HepG2 (cell line): Measurements from ENCODE around the gene C16orf86. TPM values are rescaled to one million over a fixed set of nuclear protein-coding genes. Genes with fewer than 3 reads are reported as not detected.
A peak's percentile ranks its signal among the peaks of the same experiment; 100 is the strongest.

Experiments used
- CENPT ChIP-seq: sonication (generic); formaldehyde crosslinking; IDR thresholded peaks from 2 replicates; pipeline ENCODE4 v1.8.0; 2022; ENCODE audit warnings: low read depth, mild to moderate bottlenecking, moderate library complexity, missing genetic modification reagents
- ETV5 ChIP-seq: IDR thresholded peaks from 2 replicates; pipeline ENCODE4 v1.6.1; 2018; ENCODE audit warnings: missing biosample characterization, missing genetic modification reagents, inconsistent platforms, borderline replicate concordance
- GABPA ChIP-seq, 2 experiments: IDR thresholded peaks; 2 replicates each; pipeline ENCODE4 v1.6.1; 2011 to 2016; ENCODE audit warnings: low read depth in 2 of 2, low read length in 1 of 2, missing biosample characterization in 1 of 2, missing genetic modification characterization in 1 of 2
- MAZ ChIP-seq, 2 experiments: sonication (generic) in 1 of 2; formaldehyde crosslinking in 1 of 2; IDR thresholded peaks; 2 replicates each; pipeline versions ENCODE4 v1.5.0 to v1.6.1; 2012 to 2020; ENCODE audit warnings: low read depth in 2 of 2, mild to moderate bottlenecking in 2 of 2, borderline replicate concordance in 1 of 2, improper control_type of control experiment in 1 of 2, low read length in 1 of 2, missing genetic modification reagents in 1 of 2, moderate library complexity in 1 of 2
- MED1 ChIP-seq: sonication (generic); formaldehyde crosslinking; IDR thresholded peaks from 2 replicates; pipeline ENCODE4 v1.4.0; 2020; ENCODE audit warnings: missing genetic modification reagents
- MTA1 ChIP-seq: sonication (generic); formaldehyde crosslinking; IDR thresholded peaks from 2 replicates; pipeline ENCODE4 v1.4.0; 2020; ENCODE audit warnings: missing genetic modification reagents, mild to moderate bottlenecking, borderline replicate concordance
- RAD51 ChIP-seq: fragments of 450-650 bp; IDR thresholded peaks from 2 replicates; pipeline ENCODE4 v1.6.1; 2016; ENCODE audit warnings: borderline replicate concordance
- RFXANK ChIP-seq: IDR thresholded peaks from 2 replicates; pipeline ENCODE4 v1.6.1; 2016
- RFXAP ChIP-seq: sonication (generic); formaldehyde crosslinking; IDR thresholded peaks from 2 replicates; pipeline ENCODE4 v1.4.0; 2020; ENCODE audit warnings: missing genetic modification reagents, borderline replicate concordance
- RNF2 ChIP-seq: fragments of 450-650 bp; conservative IDR thresholded peaks from 2 replicates; pipeline ENCODE4 v1.6.1; 2016; ENCODE audit warnings: low read depth
- SMYD3 ChIP-seq: sonication (generic); formaldehyde crosslinking; IDR thresholded peaks from 2 replicates; pipeline ENCODE4 v1.8.1; 2023; ENCODE audit warnings: mild to moderate bottlenecking, missing genetic modification reagents
- SPEN ChIP-seq: sonication (generic); formaldehyde crosslinking; IDR thresholded peaks from 2 replicates; pipeline ENCODE4 v1.5.1; 2020; ENCODE audit warnings: low read depth, mild to moderate bottlenecking, missing genetic modification reagents
- SRSF4 ChIP-seq: fragments of 200-400 bp; formaldehyde crosslinking; IDR thresholded peaks from one replicate; pipeline ENCODE4 v1.6.1; 2018; ENCODE audit warnings: mild to moderate bottlenecking, low read depth, low read length, moderate library complexity; ENCODE audit not compliant: poor library complexity, severe bottlenecking
- SSRP1 ChIP-seq: IDR thresholded peaks from 2 replicates; pipeline ENCODE4 v1.6.1; 2016; ENCODE audit warnings: control low read depth
- ZBTB1 ChIP-seq: sonication (generic); formaldehyde crosslinking; IDR thresholded peaks from 2 replicates; pipeline ENCODE4 v1.4.0; 2020; ENCODE audit warnings: missing genetic modification reagents, borderline replicate concordance
- ZBTB7A ChIP-seq: sonication (generic); formaldehyde crosslinking; IDR thresholded peaks from 2 replicates; pipeline ENCODE4 v1.8.0; 2022; ENCODE audit warnings: mild to moderate bottlenecking, missing genetic modification reagents
- ZNF12 ChIP-seq: sonication (generic); formaldehyde crosslinking; IDR thresholded peaks from 2 replicates; pipeline ENCODE4 v1.5.0; 2020; ENCODE audit warnings: missing genetic modification reagents
- ZNF260 ChIP-seq: sonication (generic); formaldehyde crosslinking; IDR thresholded peaks from 2 replicates; pipeline ENCODE4 v1.4.0; 2020; ENCODE audit warnings: missing genetic modification reagents, low read depth, mild to moderate bottlenecking, borderline replicate concordance
- ZNF367 ChIP-seq: sonication (generic); formaldehyde crosslinking; IDR thresholded peaks from 2 replicates; pipeline ENCODE4 v1.4.0; 2020; ENCODE audit warnings: missing genetic modification reagents, borderline replicate concordance
- ZNF674 ChIP-seq: sonication (generic); formaldehyde crosslinking; IDR thresholded peaks from 2 replicates; pipeline ENCODE4 v1.5.0; 2020; ENCODE audit warnings: low read depth, mild to moderate bottlenecking, missing genetic modification reagents
- ZNF839 ChIP-seq: sonication (generic); formaldehyde crosslinking; IDR thresholded peaks from 2 replicates; pipeline ENCODE4 v1.4.0; 2020; ENCODE audit warnings: missing genetic modification reagents, mild to moderate bottlenecking, borderline replicate concordance
- polyA plus RNA-seq, 8 experiments: library from polyadenylated mRNA; depleted of rRNA in 3 of 8; stranded (reverse) in 7 of 8; unstranded in 1 of 8; fragments of >200 nt; fragmentation: Illumina TruSeq in 4 of 8; extraction: Trizol in 4 of 8; gene quantifications; 2 replicates each; pipeline versions ENCODE4 v1.2.1 to v1.2.3, GENCODE V29; 2011 to 2016; ENCODE audit warnings: low read depth in 4 of 8, missing spikeins in 1 of 8, mixed read lengths in 1 of 8; ENCODE audit not compliant: insufficient read depth in 1 of 8
- total RNA-seq, 5 experiments: library from RNA; depleted of rRNA; stranded (reverse); fragments of >200 nt; fragmentation: Illumina TruSeq; extraction: Trizol; gene quantifications; 2 replicates each; pipeline ENCODE4 v1.2.3, GENCODE V29; 2016; ENCODE audit warnings: low read depth in 1 of 5
- TF ChIP-seq, protein P1 (sequence below): sonication (generic); formaldehyde crosslinking; IDR thresholded peaks from 2 replicates; pipeline ENCODE4 v1.9.0; 2021; ENCODE audit warnings: missing genetic modification reagents, borderline replicate concordance
- TF ChIP-seq, protein P2 (sequence below): IDR thresholded peaks from 2 replicates; pipeline ENCODE4 v1.6.1; 2012; ENCODE audit warnings: low read length, improper control_type of control experiment

Gene C16orf86
- total and polyA plus RNA-seq, 2 of the 13 experiments (the other 11 are each of a cell fraction or from before 2014, with no cell fraction given), result 1.5 to 3.1 TPM

DNA sequence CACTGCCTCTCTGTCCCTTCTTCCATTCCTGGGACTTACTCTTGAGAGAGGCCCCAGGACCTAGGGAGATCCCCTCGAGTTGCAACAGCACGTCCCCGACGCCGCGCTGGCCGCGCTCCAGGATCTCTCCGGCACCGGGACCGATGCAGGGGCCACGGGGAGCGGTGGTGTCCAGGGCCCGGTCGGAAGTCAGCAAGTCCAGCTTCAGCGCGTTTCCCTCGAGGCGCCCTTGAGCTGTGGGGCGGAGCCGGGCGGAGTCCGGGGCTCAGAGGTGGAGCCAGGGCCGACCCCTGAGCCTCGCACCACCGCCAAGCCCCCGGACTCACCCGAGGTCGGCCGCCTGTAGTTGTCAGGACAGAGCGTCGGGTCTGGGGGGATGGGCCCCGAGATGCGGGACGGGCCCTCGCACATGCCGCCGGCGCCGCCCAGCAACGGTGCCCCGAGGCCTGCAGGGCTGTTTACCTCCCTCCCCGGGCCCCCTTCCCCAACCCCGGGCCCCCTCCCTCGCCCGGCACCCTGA, 522 bp upstream of the C16orf86 start (continued):
- TF ChIP-seq, protein P1, sequence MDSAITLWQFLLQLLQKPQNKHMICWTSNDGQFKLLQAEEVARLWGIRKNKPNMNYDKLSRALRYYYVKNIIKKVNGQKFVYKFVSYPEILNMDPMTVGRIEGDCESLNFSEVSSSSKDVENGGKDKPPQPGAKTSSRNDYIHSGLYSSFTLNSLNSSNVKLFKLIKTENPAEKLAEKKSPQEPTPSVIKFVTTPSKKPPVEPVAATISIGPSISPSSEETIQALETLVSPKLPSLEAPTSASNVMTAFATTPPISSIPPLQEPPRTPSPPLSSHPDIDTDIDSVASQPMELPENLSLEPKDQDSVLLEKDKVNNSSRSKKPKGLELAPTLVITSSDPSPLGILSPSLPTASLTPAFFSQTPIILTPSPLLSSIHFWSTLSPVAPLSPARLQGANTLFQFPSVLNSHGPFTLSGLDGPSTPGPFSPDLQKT, result no peak
- TF ChIP-seq ZNF12 (CRISPR knock-in tag), result no peak
- TF ChIP-seq RFXANK, result no peak
- TF ChIP-seq ZBTB7A, result peak; percentile 70; the same call in 1 of the 2 replicates
- no peak for TF ChIP-seq ZNF839 (CRISPR knock-in tag)
- TF ChIP-seq RFXAP (CRISPR knock-in tag), result no peak
- no peak for TF ChIP-seq ZNF260 (CRISPR knock-in tag)
- TF ChIP-seq MED1 (CRISPR knock-in tag), result peak; percentile 26; the same call in 1 of the 2 replicates
- TF ChIP-seq ZBTB1, result no peak
- no peak for TF ChIP-seq ZNF367 (CRISPR knock-in tag)
- no peak for TF ChIP-seq SRSF4
- no peak for TF ChIP-seq SSRP1 (CRISPR knock-in tag)
- no peak; the same call in 1 of the 2 replicates for TF ChIP-seq SPEN
- no peak for TF ChIP-seq ZNF674
- TF ChIP-seq RAD51, result no peak
- 0 out of 2 replicates have a peak, but pooled peaks have one; percentile 52 for TF ChIP-seq CENPT (CRISPR knock-in tag)
- TF ChIP-seq MAZ (IDR thresholded peaks at IDR 0.05; ENCODE audit: borderline replicate concordance, low read depth, low read length), result no peak
- TF ChIP-seq MAZ (CRISPR knock-in tag; IDR thresholded peaks at IDR 0.05; ENCODE audit: low read depth), result peak; percentile 3; the same call in 1 of the 2 replicates
- 0 out of 2 replicates have a peak, but pooled peaks have one; percentile 34 for TF ChIP-seq RNF2
- TF ChIP-seq, protein P2, sequence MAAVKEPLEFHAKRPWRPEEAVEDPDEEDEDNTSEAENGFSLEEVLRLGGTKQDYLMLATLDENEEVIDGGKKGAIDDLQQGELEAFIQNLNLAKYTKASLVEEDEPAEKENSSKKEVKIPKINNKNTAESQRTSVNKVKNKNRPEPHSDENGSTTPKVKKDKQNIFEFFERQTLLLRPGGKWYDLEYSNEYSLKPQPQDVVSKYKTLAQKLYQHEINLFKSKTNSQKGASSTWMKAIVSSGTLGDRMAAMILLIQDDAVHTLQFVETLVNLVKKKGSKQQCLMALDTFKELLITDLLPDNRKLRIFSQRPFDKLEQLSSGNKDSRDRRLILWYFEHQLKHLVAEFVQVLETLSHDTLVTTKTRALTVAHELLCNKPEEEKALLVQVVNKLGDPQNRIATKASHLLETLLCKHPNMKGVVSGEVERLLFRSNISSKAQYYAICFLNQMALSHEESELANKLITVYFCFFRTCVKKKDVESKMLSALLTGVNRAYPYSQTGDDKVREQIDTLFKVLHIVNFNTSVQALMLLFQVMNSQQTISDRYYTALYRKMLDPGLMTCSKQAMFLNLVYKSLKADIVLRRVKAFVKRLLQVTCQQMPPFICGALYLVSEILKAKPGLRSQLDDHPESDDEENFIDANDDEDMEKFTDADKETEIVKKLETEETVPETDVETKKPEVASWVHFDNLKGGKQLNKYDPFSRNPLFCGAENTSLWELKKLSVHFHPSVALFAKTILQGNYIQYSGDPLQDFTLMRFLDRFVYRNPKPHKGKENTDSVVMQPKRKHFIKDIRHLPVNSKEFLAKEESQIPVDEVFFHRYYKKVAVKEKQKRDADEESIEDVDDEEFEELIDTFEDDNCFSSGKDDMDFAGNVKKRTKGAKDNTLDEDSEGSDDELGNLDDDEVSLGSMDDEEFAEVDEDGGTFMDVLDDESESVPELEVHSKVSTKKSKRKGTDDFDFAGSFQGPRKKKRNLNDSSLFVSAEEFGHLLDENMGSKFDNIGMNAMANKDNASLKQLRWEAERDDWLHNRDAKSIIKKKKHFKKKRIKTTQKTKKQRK, result no peak
- 0 out of 2 replicates have a peak, but pooled peaks have one; percentile 34 for TF ChIP-seq SMYD3 (CRISPR knock-in tag)
- TF ChIP-seq ETV5, result peak; percentile 79
- no peak for TF ChIP-seq GABPA (IDR thresholded peaks at IDR 0.05; ENCODE audit: low read depth, low read length)
- peak; percentile 53 for TF ChIP-seq GABPA (CRISPR knock-in tag; IDR thresholded peaks at IDR 0.05; ENCODE audit: low read depth)
- TF ChIP-seq MTA1 (CRISPR knock-in tag), result peak; percentile 70; the same call in 1 of the 2 replicates
